ENCODE results near the gene ENTPD6.
A peak's percentile ranks its signal among the peaks of the same experiment; 100 is the strongest.
"Not testable (repeated sequence)": the region's sequence is repeated elsewhere in the genome, so short reads cannot be mapped to it uniquely, and the experiment has no call there.

The ENTPD6 gene

GRCh38 chr20:25195014-25195961 lies at the start of gene ENTPD6:
Gene ENTPD6, plus strand, starts transcription at chr20:25195712. Its CDS starts 10,825 bp downstream, at chr20:25206537.
- DNase-seq = peak; percentile 77

GRCh38 chr20:25146976-25147375 lies 48.5 kb upstream of the ENTPD6 start:
- no peak for DNase-seq

- no peak for DNase-seq
These were observed 47.8 kb upstream of the ENTPD6 start for GRCh38 chr20:25147716-25148115.

GRCh38 chr20:25148181-25148981 lies 47.1 kb upstream of the ENTPD6 start:
- DNase-seq = peak; percentile 22

- no peak for DNase-seq
These were observed 46.3 kb upstream of the ENTPD6 start for GRCh38 chr20:25148982-25149846.

GRCh38 chr20:25150016-25150415 lies 45.5 kb upstream of the ENTPD6 start:
- DNase-seq = no peak

- no peak for DNase-seq
These were observed 37.5 kb upstream of the ENTPD6 start for GRCh38 chr20:25158043-25158442.

- no peak for DNase-seq
These were observed 35.0 kb upstream of the ENTPD6 start for GRCh38 chr20:25160467-25160866.

- no peak for DNase-seq
These were observed 34.6 kb upstream of the ENTPD6 start for GRCh38 chr20:25160897-25161296.

GRCh38 chr20:25165128-25165527 lies 30.4 kb upstream of the ENTPD6 start:
- DNase-seq = no peak

GRCh38 chr20:25166105-25166782 lies 29.3 kb upstream of the ENTPD6 start:
- DNase-seq = not testable (repeated sequence)

- DNase-seq = no peak
These were observed 22.2 kb upstream of the ENTPD6 start for GRCh38 chr20:25173321-25173720.

GRCh38 chr20:25173886-25174308 lies 21.6 kb upstream of the ENTPD6 start:
- DNase-seq = no peak

- no peak for DNase-seq
These were observed 19.3 kb upstream of the ENTPD6 start for GRCh38 chr20:25176184-25176583.

- no peak for DNase-seq
These were observed 17.6 kb upstream of the ENTPD6 start for GRCh38 chr20:25177890-25178321.

GRCh38 chr20:25178563-25179438 lies 16.7 kb upstream of the ENTPD6 start:
- no peak for DNase-seq

GRCh38 chr20:25179439-25180089 lies 15.9 kb upstream of the ENTPD6 start:
- no peak for DNase-seq

- not testable (repeated sequence) for DNase-seq
These were observed 11.1 kb upstream of the ENTPD6 start for GRCh38 chr20:25184391-25184790.

GRCh38 chr20:25187220-25187619 lies 8.3 kb upstream of the ENTPD6 start:
- no peak for DNase-seq

GRCh38 chr20:25187635-25188034 lies 7.9 kb upstream of the ENTPD6 start:
- DNase-seq = no peak

All from DMS79 (cell line).